Measurements from ENCODE around the gene DNAH10. TPM values are rescaled to one million over a fixed set of nuclear protein-coding genes. Genes with fewer than 3 reads are reported as not detected.

Gene DNAH10
- total and polyA plus RNA-seq, 2 experiments from 2014 or later: 0.11 to 0.44 TPM

- H4K20me1 ChIP-seq (ENCODE audit: insufficient read depth): no peaks in the 10 kb centered on the region
- no peak overlapping the region for H3K27ac ChIP-seq
- H3K27me3 ChIP-seq (replicated peaks; ENCODE audit: insufficient read depth): peaks cover 4% of the 10 kb centered on the region; the same call in 1 of the 2 replicates
- H3F3A ChIP-seq (ENCODE audit: insufficient read depth): peaks cover 16% of the 10 kb centered on the region
- in situ Hi-C loops (cut with MboI): no loop called here
- H3K79me2 ChIP-seq (ENCODE audit: insufficient read depth): no peaks in the 10 kb centered on the region
- H3K9ac ChIP-seq: no peak overlapping the region
- H3K9me2 ChIP-seq (ENCODE audit: insufficient read depth): no peaks in the 10 kb centered on the region
- H2AFZ ChIP-seq: no peak overlapping the region
- WGBS, 2 experiments (ENCODE audit: low coverage in 1 of 2, low lambda C conversion rate in 2 of 2, missing lambda C conversion rate in 2 of 2): 38 to 63% methylated on average over 2 of the region's 2 CpGs
- no peak overlapping the region for H3K4me2 ChIP-seq (ENCODE audit: unreplicated experiment)
- H3K36me3 ChIP-seq (ENCODE audit: low read depth): no peaks in the 10 kb centered on the region
- no peaks in the 10 kb centered on the region for H3K9me3 ChIP-seq (ENCODE audit: low read depth)
- no peak overlapping the region for H3K4me3 ChIP-seq
- H3K4me1 ChIP-seq (ENCODE audit: insufficient read depth): no peaks in the 10 kb centered on the region
- TF ChIP-seq EZH2 (IDR thresholded peaks at IDR 0.05; ENCODE audit: insufficient read depth, poor library complexity, severe bottlenecking) (no peak), EZH2phosphoT487 (IDR thresholded peaks at IDR 0.05; ENCODE audit: insufficient read depth, low read depth) (no peak)
- no peak for DNase-seq
Observed at GRCh38 chr12:123815968-123816367, 53.9 kb downstream of the DNAH10 start.

- peak; percentile 16 for DNase-seq
- H3K9me2 ChIP-seq (ENCODE audit: insufficient read depth): no peaks in the 10 kb centered on the region
- no peaks in the 10 kb centered on the region for H3K4me1 ChIP-seq (ENCODE audit: insufficient read depth)
- peaks cover 4% of the 10 kb centered on the region; the same call in 1 of the 2 replicates for H3K27me3 ChIP-seq (replicated peaks; ENCODE audit: insufficient read depth)
- no peak overlapping the region for H2AFZ ChIP-seq
- H3K9ac ChIP-seq: no peak overlapping the region
- no peaks in the 10 kb centered on the region for H4K20me1 ChIP-seq (ENCODE audit: insufficient read depth)
- H3K36me3 ChIP-seq (ENCODE audit: low read depth): no peaks in the 10 kb centered on the region
- H3K27ac ChIP-seq: no peak overlapping the region
- in situ Hi-C loops (cut with MboI): no loop called here
- H3K4me3 ChIP-seq: no peak overlapping the region
- no peaks in the 10 kb centered on the region for H3K79me2 ChIP-seq (ENCODE audit: insufficient read depth)
- H3F3A ChIP-seq (ENCODE audit: insufficient read depth): peaks cover 16% of the 10 kb centered on the region
- H3K9me3 ChIP-seq (ENCODE audit: low read depth): no peaks in the 10 kb centered on the region
- WGBS, 2 experiments (ENCODE audit: low coverage in 1 of 2, low lambda C conversion rate in 2 of 2, missing lambda C conversion rate in 2 of 2): 37 to 50% methylated on average over 4 of the region's 4 CpGs
- no peak overlapping the region for H3K4me2 ChIP-seq (ENCODE audit: unreplicated experiment)
- TF ChIP-seq EZH2phosphoT487 (IDR thresholded peaks at IDR 0.05; ENCODE audit: insufficient read depth, low read depth) (no peak), EZH2 (IDR thresholded peaks at IDR 0.05; ENCODE audit: insufficient read depth, poor library complexity, severe bottlenecking) (no peak)
Observed at GRCh38 chr12:123816896-123817537, 54.9 kb downstream of the DNAH10 start.

GRCh38 chr12:123822804-123823203 lies 60.7 kb downstream of the DNAH10 start:
- no peak overlapping the region for H3K9ac ChIP-seq
- H3K4me2 ChIP-seq (ENCODE audit: unreplicated experiment): no peak overlapping the region
- H3K9me3 ChIP-seq (ENCODE audit: low read depth): no peaks in the 10 kb centered on the region
- no peaks in the 10 kb centered on the region for H3K4me1 ChIP-seq (ENCODE audit: insufficient read depth)
- no peaks in the 10 kb centered on the region for H3K9me2 ChIP-seq (ENCODE audit: insufficient read depth)
- no peaks in the 10 kb centered on the region for H3F3A ChIP-seq (ENCODE audit: insufficient read depth)
- in situ Hi-C loops (cut with MboI): no loop called here
- WGBS, 2 experiments (ENCODE audit: low coverage in 1 of 2, low lambda C conversion rate in 2 of 2, missing lambda C conversion rate in 2 of 2): 57 to 63% methylated on average over 6 of the region's 6 CpGs
- H4K20me1 ChIP-seq (ENCODE audit: insufficient read depth): no peaks in the 10 kb centered on the region
- TF ChIP-seq EZH2phosphoT487 (IDR thresholded peaks at IDR 0.05; ENCODE audit: insufficient read depth, low read depth) (no peak), EZH2 (IDR thresholded peaks at IDR 0.05; ENCODE audit: insufficient read depth, poor library complexity, severe bottlenecking) (no peak)
- no peak overlapping the region for H3K27ac ChIP-seq
- no peaks in the 10 kb centered on the region for H3K36me3 ChIP-seq (ENCODE audit: low read depth)
- H3K4me3 ChIP-seq: no peak overlapping the region
- H2AFZ ChIP-seq: no peak overlapping the region
- H3K27me3 ChIP-seq (replicated peaks; ENCODE audit: insufficient read depth): peaks cover 27% of the 10 kb centered on the region
- no peak for DNase-seq
- no peaks in the 10 kb centered on the region for H3K79me2 ChIP-seq (ENCODE audit: insufficient read depth)

GRCh38 chr12:123828120-123828519 lies 66.0 kb downstream of the DNAH10 start:
- 35% methylated on average over 3 of the region's 3 CpGs for WGBS, 2 experiments (ENCODE audit: low coverage in 1 of 2, low lambda C conversion rate in 2 of 2, missing lambda C conversion rate in 2 of 2)

More at GRCh38 chr12:123828120-123828519, 66.0 kb downstream of the DNAH10 start:
- DNase-seq: no peak
- Histone ChIP-seq H3F3A (ENCODE audit: insufficient read depth) (no peaks in the 10 kb centered on the region), H3K4me3 (no peak overlapping the region), H3K27ac (no peak overlapping the region), H3K36me3 (ENCODE audit: low read depth) (no peaks in the 10 kb centered on the region), H2AFZ (no peak overlapping the region), H3K4me1 (ENCODE audit: insufficient read depth) (no peaks in the 10 kb centered on the region), H3K27me3 (replicated peaks; ENCODE audit: insufficient read depth) (peaks cover 23% of the 10 kb centered on the region), H3K9me3 (ENCODE audit: low read depth) (no peaks in the 10 kb centered on the region), H3K4me2 (ENCODE audit: unreplicated experiment) (no peak overlapping the region), H4K20me1 (ENCODE audit: insufficient read depth) (no peaks in the 10 kb centered on the region), H3K79me2 (ENCODE audit: insufficient read depth) (no peaks in the 10 kb centered on the region), H3K9ac (no peak overlapping the region), H3K9me2 (ENCODE audit: insufficient read depth) (no peaks in the 10 kb centered on the region)
- in situ Hi-C loops (cut with MboI): no loop called here
- no peak for TF ChIP-seq EZH2 (IDR thresholded peaks at IDR 0.05; ENCODE audit: insufficient read depth, poor library complexity, severe bottlenecking)
